Stimulated activated CD8-positive, alpha-beta memory T cell treated with anti-CD3 and anti-CD28 coated beads, Interleukin-4, amount 100 ng/mL, for 24 hours (primary cell): ENCODE data around the gene ABHD4.
A peak's percentile ranks its signal among the peaks of the same experiment; 100 is the strongest.
"Not testable (repeated sequence)": the region's sequence is repeated elsewhere in the genome, so short reads cannot be mapped to it uniquely, and the experiment has no call there.

ENCODE experiments used
- DNase-seq: peaks from one replicate; pipeline ENCODE4 v3.0.0-alpha.2; 2020; ENCODE audit warnings: low read depth

The ABHD4 gene

DNA sequence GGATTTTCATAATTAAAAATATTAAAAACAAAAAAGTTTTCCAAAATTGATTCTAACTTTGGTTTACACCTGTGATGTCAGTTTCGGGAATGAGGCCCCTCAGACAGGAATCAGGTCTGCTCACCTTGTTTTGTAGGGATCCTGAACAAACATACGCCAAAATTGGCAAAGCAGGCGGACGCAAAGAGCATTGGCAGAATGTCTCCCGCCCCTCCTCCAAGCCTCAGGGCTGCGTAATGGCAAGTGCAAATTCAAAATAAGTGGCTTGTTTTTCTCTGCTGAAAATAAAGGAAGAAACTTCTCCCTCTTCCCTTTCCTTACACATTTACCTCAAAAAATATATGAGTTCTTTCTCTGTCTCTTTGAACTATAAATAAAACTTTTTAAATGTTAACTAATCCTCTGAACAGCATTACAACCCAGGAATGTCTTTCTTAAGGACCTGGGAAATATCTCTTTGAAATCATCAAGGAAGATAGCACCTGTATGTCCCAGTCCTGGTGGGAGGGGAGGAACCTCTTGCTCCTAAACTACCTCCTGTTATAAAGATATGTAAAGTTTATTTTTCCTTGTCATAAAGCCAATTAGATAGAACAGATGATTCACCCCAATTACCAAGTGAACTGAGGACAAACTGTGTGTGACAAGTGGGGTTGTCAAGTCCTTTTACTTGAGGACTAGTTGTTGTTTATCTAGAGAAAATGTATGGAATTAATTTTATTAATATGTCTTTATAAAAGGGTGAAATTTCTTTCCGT, 29.6 kb downstream of the ABHD4 start:
- no peak for DNase-seq

DNA sequence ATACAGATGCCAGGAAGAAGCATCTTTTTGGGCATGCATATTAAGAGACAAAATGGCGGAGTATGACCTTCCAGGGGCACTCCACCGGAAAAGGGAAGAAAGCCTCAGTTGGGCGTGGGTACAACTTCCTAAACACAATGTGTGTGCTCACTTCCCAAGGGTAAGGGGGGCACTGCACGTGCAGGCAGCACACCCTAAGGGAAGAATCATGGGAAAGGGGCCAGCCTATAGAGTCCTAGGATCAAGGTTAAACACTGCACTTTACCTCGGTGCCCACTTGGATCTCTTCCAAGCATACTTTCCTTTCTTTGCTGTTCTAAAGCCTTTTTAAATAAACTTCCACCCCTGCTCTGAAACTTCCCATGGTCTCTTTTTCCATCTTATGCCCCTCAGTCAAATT, 31.3 kb downstream of the ABHD4 start:
- DNase-seq: no peak

DNA sequence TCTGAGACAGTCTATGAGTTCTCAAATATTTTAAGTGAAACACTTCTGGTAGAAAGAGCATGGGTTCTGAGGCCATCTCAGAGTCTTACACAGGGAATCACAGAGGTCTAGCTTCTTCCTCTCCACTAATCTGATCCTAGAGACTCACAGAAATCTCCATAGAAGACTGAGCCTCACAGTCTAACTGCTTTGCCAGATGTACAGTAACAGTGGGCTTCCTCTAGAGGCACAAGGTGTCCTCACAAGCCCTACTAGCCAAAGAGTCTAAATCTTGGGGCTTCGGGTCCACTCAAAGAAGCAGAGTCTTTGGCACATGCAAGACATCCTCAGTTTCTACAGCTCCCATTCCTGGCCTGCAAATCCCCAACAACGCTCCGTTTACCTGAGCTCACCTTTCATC, 32.0 kb downstream of the ABHD4 start:
- no peak for DNase-seq

DNA sequence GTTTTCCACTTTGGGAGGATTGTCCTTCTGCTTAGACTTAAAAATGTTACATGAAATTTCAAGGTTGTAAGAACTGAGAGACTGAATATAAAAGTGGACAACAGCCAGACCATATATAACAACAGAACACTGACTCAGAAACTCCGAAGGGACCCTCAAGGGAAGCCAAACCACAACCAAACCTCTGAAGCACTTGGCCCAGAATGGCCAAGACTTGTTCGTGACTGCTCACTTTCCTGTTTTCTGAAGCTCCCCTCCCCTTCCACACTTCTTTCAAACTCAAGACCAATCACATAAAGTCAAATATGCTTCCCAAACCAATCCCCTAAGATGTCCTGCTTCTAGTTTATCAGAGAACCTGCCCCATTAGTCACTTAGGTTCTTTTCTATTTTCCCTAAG, 32.4 kb downstream of the ABHD4 start:
- no peak for DNase-seq

DNA sequence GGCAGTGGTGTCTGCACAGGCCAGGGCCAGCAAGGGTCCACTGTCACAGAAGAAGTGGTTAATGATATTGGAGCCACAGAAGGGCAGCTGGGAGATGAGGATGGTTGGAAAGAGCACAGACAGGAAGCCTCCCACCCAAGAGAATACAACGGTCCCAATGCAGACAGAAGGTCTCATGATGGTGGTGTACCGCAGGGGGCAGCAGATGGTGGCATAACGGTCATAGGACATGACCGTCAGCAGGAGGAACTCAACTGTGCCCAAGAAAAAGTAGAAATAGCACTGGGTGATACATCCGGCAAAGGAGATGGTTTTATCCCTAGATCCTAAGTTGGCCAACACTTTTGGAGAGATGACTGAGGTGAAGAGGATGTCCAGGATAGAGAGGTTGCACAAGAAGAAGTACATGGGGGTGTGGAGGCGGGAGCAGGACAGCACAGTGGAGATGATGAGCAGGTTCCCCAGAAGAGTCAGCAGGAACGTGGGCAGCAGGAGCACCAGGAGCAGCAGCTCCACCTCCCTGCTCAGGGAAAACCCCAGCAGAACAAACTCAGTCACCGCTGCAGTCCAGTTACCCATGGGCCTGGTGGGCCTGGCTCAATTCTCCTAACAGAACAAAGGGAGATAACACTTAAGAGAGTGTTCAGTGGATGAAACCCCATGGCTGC, 36.3 kb downstream of the ABHD4 start:
- no peak for DNase-seq

DNA sequence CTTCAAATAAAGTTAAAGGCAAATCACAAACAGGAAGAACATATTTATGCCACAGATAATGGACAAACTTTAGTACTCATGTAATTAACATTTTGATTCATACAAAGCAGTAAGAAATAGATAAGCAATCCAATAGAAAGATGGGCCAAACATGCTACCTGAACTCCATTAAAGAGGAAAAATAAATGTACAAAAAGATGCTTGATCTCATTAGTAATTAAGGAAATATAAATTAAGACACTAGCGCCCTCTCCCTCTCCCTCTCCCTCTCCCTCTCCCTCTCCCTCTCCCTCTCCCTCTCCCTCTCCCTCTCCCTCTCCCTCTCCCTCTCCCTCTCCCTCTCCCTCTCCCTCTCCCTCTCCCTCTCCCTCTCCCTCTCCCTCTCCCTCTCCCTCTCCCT, 37.9 kb downstream of the ABHD4 start:
- not testable (repeated sequence) for DNase-seq

DNA sequence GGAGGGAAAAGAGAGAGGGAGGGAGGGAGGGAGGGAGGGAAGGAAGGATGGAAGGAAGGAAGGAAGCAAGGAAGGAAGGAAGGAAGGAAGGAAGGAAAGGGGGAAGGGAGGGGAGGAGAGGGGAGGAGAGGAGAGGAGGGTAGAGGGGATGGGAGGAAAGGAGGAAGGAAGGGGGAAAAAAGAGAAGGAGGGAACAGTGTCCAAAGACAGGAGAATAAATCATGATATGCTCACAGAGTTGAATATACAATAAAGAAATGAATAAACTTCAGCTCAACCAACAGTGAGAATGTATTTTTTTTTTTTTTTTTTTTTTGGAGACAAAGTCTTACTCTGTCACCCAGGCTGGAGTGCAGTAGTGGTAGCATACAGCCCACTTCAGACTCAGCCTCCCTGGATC, 42.1 kb downstream of the ABHD4 start:
- DNase-seq: no peak

DNA sequence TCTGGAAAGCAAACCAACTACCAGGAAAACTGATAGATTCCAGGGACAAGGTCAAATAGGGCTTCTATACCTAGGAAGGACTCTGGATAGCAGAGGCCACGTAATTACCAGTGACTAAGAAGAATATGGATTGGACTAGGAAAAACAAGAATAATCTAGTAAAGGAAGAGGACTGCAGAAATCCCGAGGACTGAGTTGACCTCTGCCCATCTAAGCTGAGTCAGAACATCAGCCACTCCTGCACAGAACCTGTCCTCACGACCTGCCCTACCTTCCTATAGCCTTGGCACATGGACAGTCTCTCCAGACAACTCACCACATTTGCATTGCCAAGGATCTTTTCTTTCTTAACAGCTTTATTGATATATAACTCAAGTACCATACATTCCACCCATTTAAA, 43.7 kb downstream of the ABHD4 start:
- no peak for DNase-seq

DNA sequence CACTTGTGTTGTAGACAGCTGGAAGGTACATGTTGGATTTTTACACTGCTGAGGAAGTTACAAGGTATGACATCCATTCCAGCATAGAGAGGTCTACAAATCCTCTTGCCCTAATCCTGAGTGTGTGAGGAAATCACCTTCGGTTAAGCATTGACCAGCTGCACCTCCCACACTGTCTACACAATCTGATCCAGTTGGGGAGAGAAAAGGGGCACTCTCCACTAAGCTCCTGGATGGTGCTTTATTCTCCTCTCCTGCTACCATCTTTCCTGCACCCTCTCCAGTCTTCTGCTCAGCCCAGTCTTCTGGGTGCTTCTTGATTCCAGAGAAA, 46.2 kb downstream of the ABHD4 start, which contains the start of gene OR6J1:
Gene OR6J1, minus strand, starts transcription at position 48 of the 331 bp plus-strand sequence. CDS start 9,541 bp downstream, outside the sequence.
- DNase-seq: no peak

DNA sequence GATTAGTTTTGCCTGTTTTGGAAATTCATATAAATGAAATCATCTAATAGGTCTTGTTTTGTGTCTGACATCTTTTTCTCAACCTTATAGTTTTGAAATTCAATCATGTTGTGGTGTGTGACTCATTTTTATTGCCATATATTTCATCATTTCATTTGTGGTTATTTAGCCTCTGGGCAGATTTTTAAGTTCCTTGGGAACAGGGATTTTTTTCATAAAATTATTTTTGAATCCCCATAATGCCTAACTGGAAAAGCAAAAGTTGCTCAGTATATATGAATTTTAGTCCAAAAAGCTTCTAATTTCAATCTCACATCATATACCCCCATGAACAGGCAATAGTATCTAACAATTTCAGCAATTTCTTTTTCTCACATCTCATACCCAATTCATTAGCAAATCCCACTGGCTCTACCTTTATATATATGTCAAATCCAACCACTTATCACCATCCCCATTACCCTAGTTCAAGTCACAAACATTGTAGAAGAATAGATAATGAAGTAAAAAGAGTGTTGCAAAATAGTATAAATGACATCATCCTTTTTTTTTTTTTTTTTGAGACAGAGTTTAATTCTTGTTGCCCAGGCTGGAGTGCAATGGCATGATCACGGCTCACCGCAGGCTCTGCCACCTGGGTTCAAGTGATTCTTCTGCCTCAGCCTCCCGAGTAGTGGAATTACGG, 48.6 kb downstream of the ABHD4 start:
- DNase-seq: no peak

DNA sequence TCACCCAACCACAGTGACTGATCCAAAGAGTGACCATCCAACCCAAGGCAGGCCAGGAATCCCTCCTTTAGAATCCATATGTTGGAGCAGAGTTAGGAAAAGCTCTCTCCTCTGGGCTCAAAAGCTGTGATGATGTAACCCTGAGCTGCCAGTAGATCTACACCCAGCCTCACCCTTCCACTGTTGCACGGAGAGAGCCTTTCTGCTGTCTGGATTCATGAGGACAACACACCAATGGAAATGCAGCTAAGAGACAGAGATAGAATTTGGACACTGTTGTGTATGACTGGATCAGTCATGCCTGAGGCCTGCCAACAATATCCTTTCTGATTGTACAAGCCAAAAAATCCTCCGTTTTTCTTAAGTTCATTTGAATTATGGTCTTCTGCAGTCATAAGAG, 50.4 kb downstream of the ABHD4 start:
- no peak for DNase-seq

DNA sequence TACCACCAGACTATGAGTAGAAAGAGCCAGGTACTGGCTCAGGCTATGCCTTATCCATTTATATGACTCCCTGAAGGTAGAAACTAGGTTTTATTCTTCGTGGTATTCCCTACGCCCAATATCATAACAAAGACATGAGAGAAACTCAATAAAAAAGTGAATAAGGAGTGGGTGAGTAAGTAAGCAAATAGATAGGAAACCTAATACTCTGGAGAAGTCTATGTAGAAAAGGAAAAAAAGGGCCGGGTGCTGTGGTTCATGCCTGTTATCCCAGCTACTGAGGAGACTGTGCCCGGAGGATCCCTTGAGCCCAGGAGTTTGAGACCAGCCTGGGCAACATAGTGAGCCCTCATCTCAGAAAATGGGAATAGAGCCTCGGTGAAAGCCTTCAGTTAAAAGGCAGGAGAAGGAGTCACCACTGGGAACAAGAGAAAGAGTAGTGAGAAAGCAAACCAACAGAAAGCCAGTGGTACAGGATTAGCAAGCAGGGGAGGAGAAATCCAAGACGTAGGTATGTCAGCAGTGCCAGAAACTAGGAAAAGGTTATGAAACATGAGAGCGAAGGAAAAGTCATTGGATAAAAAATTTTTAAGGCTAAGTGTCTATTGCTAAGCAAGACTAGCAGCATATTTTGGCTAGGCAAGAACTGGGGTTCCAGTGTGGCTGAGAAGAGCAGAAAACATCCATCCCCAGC, 52.1 kb downstream of the ABHD4 start:
- no peak for DNase-seq

DNA sequence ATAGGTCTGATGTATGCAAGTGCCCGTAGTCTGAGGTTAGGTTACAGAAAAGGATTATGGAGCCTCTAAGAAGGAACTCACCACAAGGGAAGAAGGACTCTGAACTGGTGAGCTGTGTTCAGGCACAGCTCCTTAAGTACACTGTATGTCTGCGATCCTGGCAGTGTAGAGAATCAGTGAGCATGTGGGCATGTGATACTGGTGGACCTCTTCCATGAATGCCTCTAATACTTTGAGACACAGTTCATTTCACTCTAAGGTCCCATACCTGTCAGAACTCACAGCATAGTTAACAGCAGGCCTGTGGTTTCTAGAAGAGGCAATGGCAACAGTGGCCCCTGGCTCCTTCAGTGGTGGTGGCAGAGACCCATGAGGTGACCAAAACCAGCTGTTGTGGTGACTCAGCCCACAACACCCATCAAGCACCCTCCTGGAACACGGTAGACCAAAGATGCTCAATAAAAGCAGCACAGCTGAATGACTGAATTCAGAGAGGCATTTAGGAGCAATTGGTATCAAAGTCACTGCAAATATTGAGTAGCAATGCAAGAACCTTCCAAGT, 52.9 kb downstream of the ABHD4 start:
- DNase-seq: no peak

DNA sequence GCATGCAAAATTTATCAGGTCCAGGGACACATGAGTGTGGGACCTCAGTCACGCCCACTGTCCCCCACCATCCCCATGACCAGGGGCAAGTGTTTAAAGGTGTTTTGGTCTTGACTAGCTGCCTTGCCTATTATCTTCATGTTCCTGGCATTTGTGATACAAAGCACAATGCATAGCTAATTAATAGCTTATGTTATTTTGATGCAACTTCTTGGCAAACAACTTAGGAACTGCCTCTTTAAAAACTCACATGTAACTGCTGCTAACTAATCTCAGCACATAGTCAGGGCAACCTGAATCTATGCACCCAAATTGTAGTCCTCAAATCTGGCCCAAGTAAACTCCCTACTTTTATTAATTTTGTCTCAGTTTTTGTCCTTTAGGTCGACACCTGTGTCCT, 53.5 kb downstream of the ABHD4 start:
- DNase-seq: no peak

DNA sequence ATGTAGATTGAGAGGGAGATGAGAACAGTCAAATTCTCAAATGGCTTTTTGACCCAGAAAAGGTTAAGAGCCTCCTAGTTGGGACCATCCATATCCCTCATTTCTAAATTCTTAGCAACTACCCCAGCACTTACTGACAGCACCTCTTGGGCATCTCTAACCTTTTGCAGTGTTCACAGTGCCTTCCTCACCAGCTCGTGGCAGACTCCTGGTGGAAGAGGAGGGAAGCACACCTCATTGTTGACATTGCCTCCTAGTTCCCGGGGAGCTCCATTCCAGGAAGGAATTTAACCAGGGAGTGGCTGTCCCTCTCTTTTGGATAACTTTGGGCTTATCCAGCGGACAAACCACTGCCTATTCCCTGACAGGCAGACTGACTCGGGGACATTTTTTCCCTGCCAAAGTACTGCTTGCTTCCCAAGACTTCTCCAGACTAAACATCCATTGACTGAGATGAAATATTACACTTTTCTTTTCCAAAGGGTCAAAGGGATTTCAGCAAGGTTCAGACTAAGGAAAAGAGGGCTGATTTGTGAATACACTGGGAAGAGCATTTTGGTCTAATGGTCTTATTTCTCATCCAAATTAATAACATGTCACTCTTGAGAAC, 55.0 kb downstream of the ABHD4 start:
- DNase-seq: peak; percentile 19

DNA sequence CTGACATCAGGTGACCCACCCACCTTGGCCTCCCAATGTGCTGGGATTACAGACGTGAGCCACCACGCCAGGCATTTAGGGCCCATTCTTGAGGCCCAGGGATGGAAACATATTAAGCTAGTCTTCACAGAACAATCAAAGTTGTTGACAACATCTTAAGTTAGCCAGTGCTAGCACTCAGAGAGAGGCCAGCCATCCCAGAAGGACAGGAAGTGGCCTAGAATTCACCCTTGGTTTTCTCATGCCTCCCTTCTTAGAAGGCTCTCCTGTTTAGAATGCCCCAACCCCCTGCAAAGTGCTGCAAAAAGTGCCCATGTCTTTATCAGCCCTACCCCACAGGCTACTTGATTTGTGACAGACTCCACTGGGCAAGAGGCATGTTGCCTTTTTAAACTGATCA, 58.1 kb downstream of the ABHD4 start:
- no peak for DNase-seq

DNA sequence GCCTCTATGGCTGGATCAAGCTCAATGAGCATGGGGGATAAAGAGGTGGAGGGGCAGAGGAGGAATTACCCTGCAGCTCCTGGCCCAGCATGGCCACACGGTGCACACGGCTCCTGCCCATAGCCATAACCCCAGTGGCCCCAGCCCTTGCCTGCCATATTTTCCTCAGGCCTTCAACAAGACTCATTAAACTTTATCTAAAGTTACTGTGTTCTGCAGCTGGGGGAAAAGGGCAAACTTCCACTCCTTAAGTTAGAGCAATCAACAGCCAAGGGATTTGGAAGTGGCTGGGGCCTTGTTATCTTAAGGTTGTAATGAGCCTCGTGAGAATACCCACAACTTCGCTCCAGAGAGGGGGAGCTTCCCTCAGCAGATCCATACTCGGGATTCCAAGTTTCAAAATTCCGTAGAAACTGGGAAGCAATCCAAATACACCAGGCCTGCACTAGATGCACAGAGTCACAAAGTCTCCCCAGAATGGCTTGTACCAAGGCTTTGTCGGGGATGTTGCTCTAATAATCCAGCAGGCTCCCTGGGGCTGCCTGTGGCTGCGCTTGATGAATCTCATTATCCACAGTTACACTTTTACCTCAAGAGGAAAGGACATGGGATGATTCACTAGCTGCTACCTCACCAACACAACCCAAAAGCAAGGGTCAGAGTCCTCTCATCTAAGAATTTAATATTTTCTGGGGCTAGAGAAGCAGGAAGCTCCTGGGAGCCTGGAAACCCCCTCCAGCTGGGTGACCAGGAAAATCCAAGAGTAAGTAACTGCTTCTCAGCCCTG, 59.0 kb downstream of the ABHD4 start:
- DNase-seq: no peak

DNA sequence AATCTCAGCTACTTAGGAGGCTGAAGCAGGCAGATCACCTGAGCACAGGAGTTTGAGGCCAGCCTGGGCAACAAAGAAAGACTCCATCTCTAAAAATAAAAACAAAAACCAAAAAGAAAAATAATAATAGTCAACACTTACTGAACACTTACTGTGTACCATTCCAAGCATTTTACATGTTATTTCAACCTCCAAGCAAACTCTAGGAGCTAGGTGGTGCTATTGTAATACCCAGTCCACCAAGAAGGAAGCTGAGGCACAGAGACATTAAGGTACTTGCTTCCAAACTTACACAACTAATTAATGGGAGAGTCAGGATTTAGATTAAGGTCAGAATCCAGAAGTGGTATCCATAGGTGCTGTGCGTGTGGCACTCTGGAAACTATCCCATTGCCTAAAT, 59.8 kb downstream of the ABHD4 start:
- no peak for DNase-seq

DNA sequence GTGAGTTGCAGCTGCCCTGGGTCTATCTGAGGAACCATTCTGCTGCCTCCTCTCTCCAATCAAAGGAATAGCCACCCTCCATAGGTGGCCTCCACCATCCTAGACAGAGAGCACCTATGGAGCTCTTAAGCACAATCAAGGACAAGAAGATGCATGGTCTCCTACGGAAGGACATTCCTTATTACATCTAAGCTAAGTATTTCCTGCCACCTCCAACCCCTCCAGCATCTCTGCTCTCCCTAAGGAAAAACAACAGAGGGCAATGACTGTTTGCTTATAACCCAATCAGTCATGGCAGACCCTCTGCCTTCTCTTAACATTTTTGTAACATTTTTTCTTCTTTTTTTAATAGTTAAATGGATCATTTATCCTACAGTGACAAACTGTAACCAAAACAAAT, 60.8 kb downstream of the ABHD4 start:
- no peak for DNase-seq

DNA sequence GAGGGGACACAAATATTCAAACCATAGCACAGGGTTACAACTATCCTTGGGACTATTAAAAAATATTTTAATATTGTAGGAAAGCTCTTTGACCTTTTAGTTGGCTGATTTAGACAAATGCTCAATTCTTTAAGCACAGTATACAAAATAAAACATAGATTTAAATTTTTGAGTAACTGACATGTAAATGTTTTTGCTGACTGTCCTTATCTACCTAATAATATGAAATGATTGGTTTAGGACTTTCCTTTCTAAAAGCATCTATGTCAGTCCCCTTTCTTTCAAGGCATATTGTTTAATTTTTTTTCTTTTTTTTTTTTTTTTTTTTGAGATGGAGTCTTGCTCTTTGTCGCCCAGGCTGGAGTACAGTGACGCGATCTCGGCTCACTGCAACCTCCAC, 62.6 kb downstream of the ABHD4 start:
- DNase-seq: no peak
